Activated T-cell treated with anti-CD3 and anti-CD28 coated beads, Interleukin-2, amount 50 U/mL, for 72 hours (primary cell): Measurements from ENCODE around the gene PCSK5. TPM values are rescaled to one million over a fixed set of nuclear protein-coding genes. Genes with fewer than 3 reads are reported as not detected.

Experiments used
- ATAC-seq, 2 donors: fragments of 150-1000 bp; cut with Tn5 transposase; replicated peaks in 1 of 2; 2 replicates each; pipeline ENCODE4 v1.10.0; 2021; ENCODE audit warnings: moderate library complexity in 2 of 2, mild to moderate bottlenecking in 1 of 2
- DNase-seq, 2 donors: peaks; one replicate each; pipeline ENCODE4 v3.0.0; 2021 to 2022; ENCODE audit warnings: mixed read lengths in 1 of 2
- H3K27ac Mint-ChIP-seq: one replicate; pipeline ENCODE4 v1.8.0; 2022; ENCODE audit warnings: mild to moderate bottlenecking, moderate library complexity, mixed read lengths
- H3K27me3 Mint-ChIP-seq: one replicate; pipeline ENCODE4 v1.8.0; 2022; ENCODE audit warnings: low read depth, mixed read lengths
- H3K36me3 Mint-ChIP-seq, 2 donors: one replicate each; pipeline ENCODE4 v1.8.0; 2022; ENCODE audit warnings: mixed read lengths in 2 of 2, mild to moderate bottlenecking in 1 of 2; ENCODE audit not compliant: insufficient read depth in 2 of 2
- H3K4me1 Mint-ChIP-seq: one replicate; pipeline ENCODE4 v1.8.0; 2022; ENCODE audit warnings: low read depth, mixed read lengths
- H3K4me3 Mint-ChIP-seq, 2 donors: one replicate each; pipeline ENCODE4 v1.8.0; 2022; ENCODE audit warnings: mild to moderate bottlenecking in 2 of 2, mixed read lengths in 2 of 2, moderate library complexity in 2 of 2
- H3K9me3 Mint-ChIP-seq, 2 donors: one replicate each; pipeline ENCODE4 v1.8.0; 2022; ENCODE audit warnings: mixed read lengths in 2 of 2
- total RNA-seq, 2 donors: library from RNA; stranded (reverse); gene quantifications; one replicate each; pipeline ENCODE4 v1.2.3, GENCODE V29; 2022

Gene PCSK5
- total RNA-seq, 2 donors from 2014 or later = 3.7 to 4.7 TPM

- Mint-ChIP-seq H3K4me1 (peaks cover 61% of the 10 kb centered on the region), H3K4me3 (peak overlapping the region; percentile 66 to 73), H3K36me3 (no peaks in the 10 kb centered on the region), H3K9me3 (peaks cover 2 to 6% of the 10 kb centered on the region in 2 donors), H3K27ac (peak overlapping the region; percentile 36), H3K27me3 (no peaks in the 10 kb centered on the region)
- DNase-seq (no peak), ATAC-seq (peak; percentile 68)
Measured at GRCh38 chr9:76018761-76019160, 128.3 kb downstream of the PCSK5 start.

- peak overlapping the region; percentile 5 for H3K27ac Mint-ChIP-seq
Measured at GRCh38 chr9:76020652-76021051, 130.2 kb downstream of the PCSK5 start.

GRCh38 chr9:76022317-76022716 lies 131.8 kb downstream of the PCSK5 start:
- Mint-ChIP-seq H3K36me3 (no peaks in the 10 kb centered on the region), H3K27me3 (no peaks in the 10 kb centered on the region), H3K9me3 (no peaks in the 10 kb centered on the region), H3K4me1 (peaks cover 87% of the 10 kb centered on the region), H3K4me3 (no peak overlapping the region), H3K27ac (no peak overlapping the region)
- DNase-seq = no peak
- ATAC-seq = no peak

More at GRCh38 chr9:76020652-76021051, 130.2 kb downstream of the PCSK5 start:
- ATAC-seq (no peak), DNase-seq (no peak)
- H3K4me3 Mint-ChIP-seq = peak overlapping the region; percentile 53 to 73
- H3K36me3 Mint-ChIP-seq = no peaks in the 10 kb centered on the region
- H3K9me3 Mint-ChIP-seq = peaks cover 2 to 6% of the 10 kb centered on the region in 2 donors
- H3K27me3 Mint-ChIP-seq = no peaks in the 10 kb centered on the region
- H3K4me1 Mint-ChIP-seq = peaks cover 79% of the 10 kb centered on the region

- H3K27ac Mint-ChIP-seq = peak overlapping the region; percentile 97
- H3K4me3 Mint-ChIP-seq = peak overlapping the region; percentile 78 to 92
- DNase-seq (peak; percentile 34 to 43), ATAC-seq (peak; percentile 87 to 89)
- peaks cover 1 to 4% of the 10 kb centered on the region in 2 donors for H3K36me3 Mint-ChIP-seq
- no peaks in the 10 kb centered on the region for H3K27me3 Mint-ChIP-seq
- H3K4me1 Mint-ChIP-seq = peaks cover 84% of the 10 kb centered on the region
- H3K9me3 Mint-ChIP-seq = no peaks in the 10 kb centered on the region
Measured at GRCh38 chr9:76023715-76024195, 133.3 kb downstream of the PCSK5 start.

GRCh38 chr9:76025286-76025685 lies 134.8 kb downstream of the PCSK5 start:
- peak overlapping the region; percentile 97 for H3K27ac Mint-ChIP-seq
- peaks cover 73% of the 10 kb centered on the region for H3K4me1 Mint-ChIP-seq
- DNase-seq (no peak), ATAC-seq (no peak)
- peak overlapping the region in 1 of 2 donors; percentile 92 for H3K4me3 Mint-ChIP-seq
- no peaks in the 10 kb centered on the region for H3K27me3 Mint-ChIP-seq
- H3K9me3 Mint-ChIP-seq = no peaks in the 10 kb centered on the region
- peaks cover 1 to 4% of the 10 kb centered on the region in 2 donors for H3K36me3 Mint-ChIP-seq

GRCh38 chr9:76026796-76027195 lies 136.3 kb downstream of the PCSK5 start:
- Mint-ChIP-seq H3K36me3 (peaks cover 1 to 4% of the 10 kb centered on the region in 2 donors), H3K27me3 (no peaks in the 10 kb centered on the region), H3K4me1 (peaks cover 60% of the 10 kb centered on the region), H3K27ac (no peak overlapping the region), H3K4me3 (no peak overlapping the region), H3K9me3 (no peaks in the 10 kb centered on the region)
- ATAC-seq (no peak), DNase-seq (no peak)

- Mint-ChIP-seq H3K36me3 (peaks cover 1 to 4% of the 10 kb centered on the region in 2 donors), H3K4me1 (peaks cover 63% of the 10 kb centered on the region), H3K27ac (no peak overlapping the region), H3K27me3 (no peaks in the 10 kb centered on the region), H3K9me3 (no peaks in the 10 kb centered on the region), H3K4me3 (peak overlapping the region in 1 of 2 donors; percentile 62)
- ATAC-seq = no peak
- DNase-seq = no peak
Measured at GRCh38 chr9:76027416-76027815, 136.9 kb downstream of the PCSK5 start.

- Mint-ChIP-seq H3K4me3 (peak overlapping the region; percentile 1 to 3), H3K9me3 (no peaks in the 10 kb centered on the region), H3K27me3 (no peaks in the 10 kb centered on the region), H3K27ac (peak overlapping the region; percentile 23), H3K4me1 (peaks cover 65% of the 10 kb centered on the region), H3K36me3 (peaks cover 1 to 4% of the 10 kb centered on the region in 2 donors)
- no peak for DNase-seq
- no peak for ATAC-seq
Measured at GRCh38 chr9:76027861-76028260, 137.4 kb downstream of the PCSK5 start.

GRCh38 chr9:76032038-76032796 lies 141.7 kb downstream of the PCSK5 start:
- Mint-ChIP-seq H3K4me3 (peak overlapping the region; percentile 18 to 62), H3K36me3 (peaks cover 1 to 4% of the 10 kb centered on the region in 2 donors)

GRCh38 chr9:76032797-76033373 lies 142.4 kb downstream of the PCSK5 start:
- H3K36me3 Mint-ChIP-seq = peaks cover 1 to 4% of the 10 kb centered on the region in 2 donors
- no peaks in the 10 kb centered on the region for H3K9me3 Mint-ChIP-seq
- DNase-seq = no peak
- peak overlapping the region; percentile 54 for H3K27ac Mint-ChIP-seq
- peak overlapping the region; percentile 18 to 62 for H3K4me3 Mint-ChIP-seq
- no peaks in the 10 kb centered on the region for H3K27me3 Mint-ChIP-seq
- peaks cover 29% of the 10 kb centered on the region for H3K4me1 Mint-ChIP-seq
- no peak for ATAC-seq

More at GRCh38 chr9:76032038-76032796, 141.7 kb downstream of the PCSK5 start:
- H3K27me3 Mint-ChIP-seq = no peaks in the 10 kb centered on the region
- DNase-seq = no peak
- H3K4me1 Mint-ChIP-seq = peaks cover 36% of the 10 kb centered on the region
- H3K9me3 Mint-ChIP-seq = no peaks in the 10 kb centered on the region
- ATAC-seq = no peak
- peak overlapping the region; percentile 54 for H3K27ac Mint-ChIP-seq

GRCh38 chr9:76034049-76034448 lies 143.6 kb downstream of the PCSK5 start:
- no peak overlapping the region for H3K27ac Mint-ChIP-seq
- DNase-seq = no peak
- H3K4me3 Mint-ChIP-seq = no peak overlapping the region
- ATAC-seq = no peak
- H3K9me3 Mint-ChIP-seq = peaks cover 0 to 1% of the 10 kb centered on the region in 2 donors
- no peaks in the 10 kb centered on the region for H3K36me3 Mint-ChIP-seq
- peaks cover 23% of the 10 kb centered on the region for H3K4me1 Mint-ChIP-seq
- no peaks in the 10 kb centered on the region for H3K27me3 Mint-ChIP-seq

- H3K27ac Mint-ChIP-seq = no peak overlapping the region
- ATAC-seq (no peak), DNase-seq (no peak)
- peaks cover 22% of the 10 kb centered on the region for H3K4me1 Mint-ChIP-seq
- H3K36me3 Mint-ChIP-seq = no peaks in the 10 kb centered on the region
- no peaks in the 10 kb centered on the region for H3K27me3 Mint-ChIP-seq
- H3K4me3 Mint-ChIP-seq = no peak overlapping the region
- H3K9me3 Mint-ChIP-seq = peaks cover 0 to 1% of the 10 kb centered on the region in 2 donors
Measured at GRCh38 chr9:76036762-76037161, 146.3 kb downstream of the PCSK5 start.

GRCh38 chr9:76037587-76038225 lies 147.2 kb downstream of the PCSK5 start:
- H3K9me3 Mint-ChIP-seq = peaks cover 0 to 1% of the 10 kb centered on the region in 2 donors
- ATAC-seq (no peak), DNase-seq (no peak)
- H3K36me3 Mint-ChIP-seq = no peaks in the 10 kb centered on the region
- peaks cover 13% of the 10 kb centered on the region for H3K4me1 Mint-ChIP-seq
- H3K27me3 Mint-ChIP-seq = no peaks in the 10 kb centered on the region
- H3K27ac Mint-ChIP-seq = no peak overlapping the region
- H3K4me3 Mint-ChIP-seq = no peak overlapping the region
